ENCODE data around the gene FLG. TPM values are rescaled to one million over a fixed set of nuclear protein-coding genes. Genes with fewer than 3 reads are reported as not detected.

The FLG gene
- total RNA-seq (2022; extraction: Qiagen RNA extraction; ENCODE audit: low read depth), result 0.01 to 0.02 TPM in 2 of 5 replicates, not detected in the others

DNA sequence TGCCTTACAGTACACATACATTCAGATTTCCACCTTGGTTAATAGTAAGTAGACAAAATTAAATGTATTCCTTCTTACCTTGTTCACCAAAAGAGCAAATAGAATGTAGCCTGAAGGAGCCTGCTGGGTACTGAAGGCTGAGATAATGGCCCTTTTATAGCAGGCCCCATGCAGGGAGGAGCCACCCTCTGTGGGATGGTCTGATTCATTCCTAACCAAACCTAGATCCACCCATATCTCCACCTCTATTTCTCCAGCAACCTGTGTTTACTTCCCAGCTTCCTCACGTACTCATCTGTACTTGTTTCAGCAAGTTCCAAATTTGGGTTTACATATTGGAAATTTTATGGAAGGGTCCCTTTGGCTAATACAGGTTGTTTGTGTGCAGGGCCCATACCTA is at the start of gene FLG:
FLG (minus strand) TSS at position 129 of the 400 bp plus-strand sequence. CDS start 9,783 bp downstream, outside the sequence.

DNA sequence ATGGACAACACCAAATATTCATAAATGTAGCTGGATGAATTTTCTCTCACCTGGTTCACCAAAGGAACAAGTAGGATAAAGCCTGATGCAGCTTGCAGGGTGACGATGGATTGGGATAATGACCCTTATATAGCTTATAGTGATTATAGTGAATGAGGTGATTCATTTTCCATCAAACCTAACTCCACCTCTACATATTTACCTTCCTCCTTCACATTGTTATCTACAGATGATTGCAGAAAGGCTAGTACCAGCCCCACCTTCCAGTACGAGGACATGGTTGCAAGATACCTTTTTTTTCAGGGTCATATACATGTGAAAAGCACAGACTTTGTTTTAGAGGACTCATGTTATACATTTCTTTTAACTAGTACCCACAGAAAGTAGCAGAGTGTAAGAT is 34.9 kb upstream of the FLG start, which contains the start of gene FLG2:
FLG2 (minus strand) TSS at position 101 of the 400 bp plus-strand sequence. CDS start 1,122 bp downstream, outside the sequence.

Other genes with a start within 250 kb of the FLG start
- gene TCHHL1, start 236.2 kb downstream of the FLG start, total RNA-seq (2022; extraction: Qiagen RNA extraction; ENCODE audit: low read depth), result not detected in 5 replicates
- 0.19 to 0.36 TPM (median 0.29 TPM) in 5 replicates for gene TCHH, start 209.8 kb downstream of the FLG start, total RNA-seq (2022; extraction: Qiagen RNA extraction; ENCODE audit: low read depth)
- 0.07 TPM in 1 of 5 replicates, not detected in the others for gene RPTN, start 166.0 kb downstream of the FLG start, total RNA-seq (2022; extraction: Qiagen RNA extraction; ENCODE audit: low read depth)
- not detected in 5 replicates for gene HRNR, start 101.0 kb downstream of the FLG start, total RNA-seq (2022; extraction: Qiagen RNA extraction; ENCODE audit: low read depth)
- not detected in 5 replicates for gene FLG2, start 34.8 kb upstream of the FLG start, total RNA-seq (2022; extraction: Qiagen RNA extraction; ENCODE audit: low read depth)
- not detected in 5 replicates for gene CRNN, start 89.0 kb upstream of the FLG start, total RNA-seq (2022; extraction: Qiagen RNA extraction; ENCODE audit: low read depth)
- gene LCE5A, start 185.6 kb upstream of the FLG start, total RNA-seq (2022; extraction: Qiagen RNA extraction; ENCODE audit: low read depth), result not detected in 5 replicates
- gene CRCT1, start 189.2 kb upstream of the FLG start, total RNA-seq (2022; extraction: Qiagen RNA extraction; ENCODE audit: low read depth), result 0.42 to 0.83 TPM (median 0.60 TPM) in 3 of 5 replicates, not detected in the others
- 0.27 to 0.31 TPM in 2 of 5 replicates, not detected in the others for gene LCE3E, start 241.5 kb upstream of the FLG start, total RNA-seq (2022; extraction: Qiagen RNA extraction; ENCODE audit: low read depth)